ENCODE measurements around the gene AP3S1. TPM values are rescaled to one million over a fixed set of nuclear protein-coding genes. Genes with fewer than 3 reads are reported as not detected.
A peak's percentile ranks its signal among the peaks of the same experiment; 100 is the strongest.

AP3S1 gene
- total and polyA plus RNA-seq, 2 of the 13 experiments (the other 11 are each of a cell fraction or from before 2014, with no cell fraction given), result 50.5 to 85.9 TPM

- TF ChIP-seq PLRG1 (conservative IDR thresholded peaks at IDR 0.05) (no peak), CHD4 (IDR thresholded peaks at IDR 0.05; ENCODE audit: borderline replicate concordance, low read length) (no peak), TFAP4 (IDR thresholded peaks at IDR 0.05; ENCODE audit: borderline replicate concordance, low read depth) (no peak), TFDP1 (CRISPR knock-in tag; IDR thresholded peaks at IDR 0.05; ENCODE audit: borderline replicate concordance) (no peak), BCL3 (CRISPR knock-in tag; IDR thresholded peaks at IDR 0.05) (0 out of 2 replicates have a peak, but pooled peaks have one; percentile 21), IRF1 (CRISPR knock-in tag; IDR thresholded peaks at IDR 0.05; ENCODE audit: low read depth) (no peak), GABPB1 (CRISPR knock-in tag; IDR thresholded peaks at IDR 0.05) (peak; percentile 25; the same call in 1 of the 2 replicates), FOXK2 (IDR thresholded peaks at IDR 0.05) (no peak), FOXA1 (IDR thresholded peaks at IDR 0.05) (no peak), FOXA1 (CRISPR knock-in tag; IDR thresholded peaks at IDR 0.05) (no peak), ZBTB44 (CRISPR knock-in tag; IDR thresholded peaks at IDR 0.05) (no peak), ZNF562 (CRISPR knock-in tag; IDR thresholded peaks at IDR 0.05; ENCODE audit: borderline replicate concordance) (no peak), TCF7 (IDR thresholded peaks at IDR 0.05; ENCODE audit: low read depth) (no peak), HNRNPLL (IDR thresholded peaks at IDR 0.05; ENCODE audit: low read depth, low read length, poor library complexity, severe bottlenecking) (peak; percentile 83), TRIM24 (CRISPR knock-in tag; IDR thresholded peaks at IDR 0.05) (no peak), AGO1 (IDR thresholded peaks at IDR 0.05; ENCODE audit: low read depth, low read length, poor library complexity, severe bottlenecking) (peak; percentile 11), ZNF550 (CRISPR knock-in tag; IDR thresholded peaks at IDR 0.05; ENCODE audit: borderline replicate concordance) (no peak), DNMT1 (CRISPR knock-in tag; IDR thresholded peaks at IDR 0.05) (0 out of 2 replicates have a peak, but pooled peaks have one; percentile 26), ZFY (CRISPR knock-in tag; IDR thresholded peaks at IDR 0.05) (0 out of 2 replicates have a peak, but pooled peaks have one; percentile 22), KMT2A (CRISPR knock-in tag; IDR thresholded peaks at IDR 0.05) (peak; percentile 40)
These were observed 26.0 kb upstream of the AP3S1 start (continued) for GRCh38 chr5:115815693-115816225.

All from HepG2 (cell line).